Measurements from ENCODE around the gene TARS3.

TARS3 gene

GRCh38 chr15:101641129-101641764, 83.0 kb downstream of the TARS3 start:
- TF ChIP-seq, protein P1, sequence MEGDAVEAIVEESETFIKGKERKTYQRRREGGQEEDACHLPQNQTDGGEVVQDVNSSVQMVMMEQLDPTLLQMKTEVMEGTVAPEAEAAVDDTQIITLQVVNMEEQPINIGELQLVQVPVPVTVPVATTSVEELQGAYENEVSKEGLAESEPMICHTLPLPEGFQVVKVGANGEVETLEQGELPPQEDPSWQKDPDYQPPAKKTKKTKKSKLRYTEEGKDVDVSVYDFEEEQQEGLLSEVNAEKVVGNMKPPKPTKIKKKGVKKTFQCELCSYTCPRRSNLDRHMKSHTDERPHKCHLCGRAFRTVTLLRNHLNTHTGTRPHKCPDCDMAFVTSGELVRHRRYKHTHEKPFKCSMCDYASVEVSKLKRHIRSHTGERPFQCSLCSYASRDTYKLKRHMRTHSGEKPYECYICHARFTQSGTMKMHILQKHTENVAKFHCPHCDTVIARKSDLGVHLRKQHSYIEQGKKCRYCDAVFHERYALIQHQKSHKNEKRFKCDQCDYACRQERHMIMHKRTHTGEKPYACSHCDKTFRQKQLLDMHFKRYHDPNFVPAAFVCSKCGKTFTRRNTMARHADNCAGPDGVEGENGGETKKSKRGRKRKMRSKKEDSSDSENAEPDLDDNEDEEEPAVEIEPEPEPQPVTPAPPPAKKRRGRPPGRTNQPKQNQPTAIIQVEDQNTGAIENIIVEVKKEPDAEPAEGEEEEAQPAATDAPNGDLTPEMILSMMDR (IDR thresholded peaks at IDR 0.05; ENCODE audit: insufficient read depth, low read length) = peak; percentile 68
- no peak for TF ChIP-seq REST (IDR thresholded peaks at IDR 0.05; ENCODE audit: insufficient replicate concordance, low read depth)
- TF ChIP-seq GABPA (IDR thresholded peaks at IDR 0.05; ENCODE audit: low read depth) = no peak
- no peak for TF ChIP-seq SPI1 (IDR thresholded peaks at IDR 0.05; ENCODE audit: borderline replicate concordance, low read depth)
- DNase-seq (ENCODE audit: low read depth in 1 of 2, low spot score in 1 of 2) = peak; percentile 36 to 73
- Histone ChIP-seq H3K27ac (replicated peaks) (peak overlapping the region; percentile 63), H3K4me3 (replicated peaks; ENCODE audit: insufficient read depth, low read length) (no peak overlapping the region), H3K27me3 (ENCODE audit: insufficient read depth, poor library complexity, severe bottlenecking) (no peaks in the 10 kb centered on the region)

GRCh38 chr15:101639667-101640066, 84.6 kb downstream of the TARS3 start:
- Histone ChIP-seq H3K27me3 (ENCODE audit: insufficient read depth, poor library complexity, severe bottlenecking) (no peaks in the 10 kb centered on the region), H3K4me3 (replicated peaks; ENCODE audit: insufficient read depth, low read length) (no peak overlapping the region), H3K27ac (replicated peaks) (no peak overlapping the region)
- TF ChIP-seq, protein P1 (IDR thresholded peaks at IDR 0.05; ENCODE audit: insufficient read depth, low read length) = no peak
- TF ChIP-seq SPI1 (IDR thresholded peaks at IDR 0.05; ENCODE audit: borderline replicate concordance, low read depth) = no peak
- no peak for TF ChIP-seq GABPA (IDR thresholded peaks at IDR 0.05; ENCODE audit: low read depth)
- TF ChIP-seq POLR2AphosphoS5 (IDR thresholded peaks at IDR 0.05; ENCODE audit: low read depth) = no peak
- TF ChIP-seq REST (IDR thresholded peaks at IDR 0.05; ENCODE audit: insufficient replicate concordance, low read depth) = no peak
- no peak for DNase-seq (ENCODE audit: low read depth in 1 of 2, low spot score in 1 of 2)

- no peak overlapping the region for H3K4me3 ChIP-seq (replicated peaks; ENCODE audit: insufficient read depth, low read length)
- no peaks in the 10 kb centered on the region for H3K27me3 ChIP-seq (ENCODE audit: insufficient read depth, poor library complexity, severe bottlenecking)
- no peak overlapping the region for H3K27ac ChIP-seq (replicated peaks)
- DNase-seq (ENCODE audit: low read depth in 1 of 2, low spot score in 1 of 2) = no peak
- TF ChIP-seq, protein P1 (IDR thresholded peaks at IDR 0.05; ENCODE audit: insufficient read depth, low read length) = no peak
- no peak for TF ChIP-seq REST (IDR thresholded peaks at IDR 0.05; ENCODE audit: insufficient replicate concordance, low read depth)
- no peak for TF ChIP-seq SPI1 (IDR thresholded peaks at IDR 0.05; ENCODE audit: borderline replicate concordance, low read depth)
- TF ChIP-seq POLR2AphosphoS5 (IDR thresholded peaks at IDR 0.05; ENCODE audit: low read depth) = no peak
- TF ChIP-seq GABPA (IDR thresholded peaks at IDR 0.05; ENCODE audit: low read depth) = no peak
Measured at GRCh38 chr15:101637919-101638318, 86.4 kb downstream of the TARS3 start.

All from HL-60 (cell line).